Fibroblast of lung (primary cell): ENCODE data around the gene BCKDHB. TPM values are rescaled to one million over a fixed set of nuclear protein-coding genes. Genes with fewer than 3 reads are reported as not detected.

Source experiments
- DNase-seq, 2 donors: peaks; one replicate each; pipeline versions ENCODE4 v3.0.0 to v3.0.0-alpha.2; 2010; ENCODE audit warnings: low read depth in 2 of 2
- H2AFZ ChIP-seq: 2 replicates; pipeline ENCODE4 v1.5.1; 2012; ENCODE audit warnings: low read length, control low read depth, inconsistent platforms
- H3K27ac ChIP-seq: 2 replicates; pipeline ENCODE4 v1.5.1; 2011; ENCODE audit warnings: low read length, control low read depth; ENCODE audit not compliant: insufficient read depth
- H3K27me3 ChIP-seq: 2 replicates; pipeline ENCODE4 v1.5.1; 2011; ENCODE audit warnings: mild to moderate bottlenecking, low read length; ENCODE audit not compliant: control insufficient read depth, insufficient read depth
- H3K36me3 ChIP-seq: 2 replicates; pipeline ENCODE4 v1.5.1; 2011; ENCODE audit warnings: low read length; ENCODE audit not compliant: control insufficient read depth, insufficient read depth
- H3K4me1 ChIP-seq: 2 replicates; pipeline ENCODE4 v1.5.1; 2011; ENCODE audit warnings: low read length; ENCODE audit not compliant: control insufficient read depth, insufficient read depth; ENCODE audit errors: extremely low read depth
- H3K4me2 ChIP-seq: 2 replicates; pipeline ENCODE4 v1.5.1; 2011; ENCODE audit warnings: low read length, control low read depth; ENCODE audit not compliant: insufficient read depth; ENCODE audit errors: extremely low read depth
- H3K4me3 ChIP-seq, 4 experiments: fragments of 200-600 bp in 1 of 4; sonication (generic) in 1 of 4; replicated peaks in 1 of 4; 2 replicates each; pipeline ENCODE4 v1.5.1; 2011 to 2016; ENCODE audit warnings: low read length in 4 of 4, low read depth in 3 of 4, mild to moderate bottlenecking in 3 of 4, control low read depth in 2 of 4, inconsistent platforms in 1 of 4, mixed read lengths in 1 of 4; ENCODE audit not compliant: insufficient read depth in 1 of 4; ENCODE audit errors: control extremely low read depth in 1 of 4
- H3K79me2 ChIP-seq: 2 replicates; pipeline ENCODE4 v1.5.1; 2012; ENCODE audit warnings: mild to moderate bottlenecking, low read length, inconsistent platforms; ENCODE audit not compliant: control insufficient read depth, insufficient read depth
- H3K9ac ChIP-seq: 2 replicates; pipeline ENCODE4 v1.5.1; 2011; ENCODE audit warnings: mild to moderate bottlenecking, low read length, control low read depth; ENCODE audit not compliant: insufficient read depth
- H3K9me3 ChIP-seq: 2 replicates; pipeline ENCODE4 v1.5.1; 2012; ENCODE audit warnings: low read depth, low read length; ENCODE audit not compliant: control insufficient read depth, insufficient read depth
- H4K20me1 ChIP-seq: 2 replicates; pipeline ENCODE4 v1.5.1; 2011; ENCODE audit warnings: low read length; ENCODE audit not compliant: control insufficient read depth, insufficient read depth; ENCODE audit errors: extremely low read depth
- CTCF ChIP-seq, 2 donors: IDR thresholded peaks in 1 of 2; conservative IDR thresholded peaks in 1 of 2; 1 replicate in 1 of 2; 2 replicates in 1 of 2; pipeline ENCODE4 v1.5.1; 2011 to 2012; ENCODE audit warnings: low read length in 2 of 2, control low read depth in 1 of 2, inconsistent platforms in 1 of 2, low read depth in 1 of 2, mild to moderate bottlenecking in 1 of 2
- EZH2 ChIP-seq: IDR thresholded peaks from 2 replicates; pipeline ENCODE4 v1.5.1; 2012; ENCODE audit warnings: low read length, control low read depth, mild to moderate bottlenecking; ENCODE audit errors: missing control alignments
- polyA plus RNA-seq, 2 donors: library from polyadenylated mRNA; depleted of rRNA in 1 of 2; stranded (reverse) in 1 of 2; unstranded in 1 of 2; fragments of >200 nt; gene quantifications; 2 replicates each; pipeline ENCODE4 v1.2.1, GENCODE V29; 2011 to 2012; ENCODE audit warnings: missing spikeins in 1 of 2
- total RNA-seq: library from RNA; depleted of rRNA; stranded (reverse); fragments of >200 nt; gene quantifications from 2 replicates; pipeline ENCODE4 v1.2.1, GENCODE V29; 2014

Gene BCKDHB
- total and polyA plus RNA-seq, 2 donors (not counting 1 experiment from before 2014, with no cell fraction given), result 8.3 to 16.2 TPM

- no peaks in the 10 kb centered on the region for H4K20me1 ChIP-seq
- H3K9me3 ChIP-seq, result no peaks in the 10 kb centered on the region
- no peak overlapping the region for H3K27ac ChIP-seq
- DNase-seq, result peak; percentile 42 to 54
- no peaks in the 10 kb centered on the region for H3K79me2 ChIP-seq
- no peak overlapping the region for H3K9ac ChIP-seq
- H3K4me3 ChIP-seq, result no peak overlapping the region
- TF ChIP-seq EZH2, result no peak
- TF ChIP-seq CTCF (conservative IDR thresholded peaks at IDR 0.05 in 1 of 2, IDR thresholded peaks at IDR 0.05 in 1 of 2; ENCODE audit: low read depth in 1 of 2, low read length in 2 of 2), result no peak
- no peak overlapping the region for H3K4me2 ChIP-seq
- H3K4me1 ChIP-seq, result no peaks in the 10 kb centered on the region
- no peak overlapping the region for H2AFZ ChIP-seq
- H3K36me3 ChIP-seq, result no peaks in the 10 kb centered on the region
- H3K27me3 ChIP-seq, result no peaks in the 10 kb centered on the region
Observed at GRCh38 chr6:80382811-80383210, 276.3 kb downstream of the BCKDHB start.

GRCh38 chr6:80388507-80388906, 282.0 kb downstream of the BCKDHB start:
- Histone ChIP-seq H3K9me3 (no peaks in the 10 kb centered on the region), H3K79me2 (no peaks in the 10 kb centered on the region), H3K4me3 (no peak overlapping the region), H3K4me2 (no peak overlapping the region), H3K9ac (no peak overlapping the region), H3K36me3 (no peaks in the 10 kb centered on the region), H3K27ac (no peak overlapping the region), H3K27me3 (no peaks in the 10 kb centered on the region), H3K4me1 (no peaks in the 10 kb centered on the region), H4K20me1 (no peaks in the 10 kb centered on the region), H2AFZ (no peak overlapping the region)
- DNase-seq, result no peak
- TF ChIP-seq EZH2, result no peak
- TF ChIP-seq CTCF (conservative IDR thresholded peaks at IDR 0.05 in 1 of 2, IDR thresholded peaks at IDR 0.05 in 1 of 2; ENCODE audit: low read depth in 1 of 2, low read length in 2 of 2), result no peak

Other genes with a start within 250 kb of the BCKDHB start
- 4.6 and 6.4 TPM in 2 replicates for gene ELOVL4, start 159.1 kb upstream of the BCKDHB start, total RNA-seq
- 4.3 and 5.2 TPM in 2 replicates for gene ELOVL4, start 159.1 kb upstream of the BCKDHB start, polyA plus RNA-seq
- 0.51 and 6.1 TPM in 2 replicates for gene TTK, start 102.0 kb upstream of the BCKDHB start, total RNA-seq
- gene TTK, start 102.0 kb upstream of the BCKDHB start, polyA plus RNA-seq, result 4.9 and 20.6 TPM in 2 replicates